DOHH2 (cell line): ENCODE results near the gene TBC1D16.

Experiments used
- H3F3A ChIP-seq: fragments of 200-600 bp; sonication (generic), shearing (Covaris generic); 2 replicates; pipeline ENCODE4 v1.6.0; 2016; ENCODE audit warnings: antibody characterized with exemption, mild to moderate bottlenecking; ENCODE audit not compliant: control insufficient read depth, insufficient read depth
- H3K27ac ChIP-seq: fragments of 200-600 bp; sonication (generic); 2 replicates; pipeline ENCODE4 v1.5.1; 2014; ENCODE audit warnings: low read depth, mild to moderate bottlenecking, low read length, moderate library complexity
- H3K27me3 ChIP-seq: fragments of 200-600 bp; sonication (generic); 2 replicates; pipeline ENCODE4 v1.6.1; 2014; ENCODE audit warnings: mild to moderate bottlenecking, low read length, mixed read lengths; ENCODE audit not compliant: control insufficient read depth
- H3K36me3 ChIP-seq: fragments of 200-600 bp; sonication (generic); 2 replicates; pipeline ENCODE4 v1.6.1; 2014; ENCODE audit warnings: mild to moderate bottlenecking, low read length, moderate library complexity, mixed read lengths; ENCODE audit not compliant: control insufficient read depth
- H3K4me1 ChIP-seq: fragments of 200-600 bp; sonication (generic); 2 replicates; pipeline ENCODE4 v1.6.1; 2014; ENCODE audit warnings: mild to moderate bottlenecking, low read length, mixed read lengths; ENCODE audit not compliant: control insufficient read depth
- H3K4me2 ChIP-seq: fragments of 200-600 bp; sonication (generic); 2 replicates; pipeline ENCODE4 v1.6.0; 2014; ENCODE audit warnings: mild to moderate bottlenecking, low read length, moderate library complexity
- H3K4me3 ChIP-seq: fragments of 200-600 bp; sonication (generic); 2 replicates; pipeline ENCODE4 v1.5.1; 2014; ENCODE audit warnings: mild to moderate bottlenecking, low read length, mixed read lengths
- H3K79me2 ChIP-seq: fragments of 200-600 bp; sonication (generic); 2 replicates; pipeline ENCODE4 v1.6.1; 2014; ENCODE audit warnings: mild to moderate bottlenecking, low read length, mixed read lengths; ENCODE audit not compliant: control insufficient read depth
- H3K9me2 ChIP-seq: fragments of 200-600 bp; sonication (generic); replicated peaks from 2 replicates; pipeline ENCODE4 v1.6.1; 2014; ENCODE audit warnings: mild to moderate bottlenecking, low read length, mixed read lengths; ENCODE audit not compliant: control insufficient read depth
- H3K9me3 ChIP-seq: fragments of 200-600 bp; sonication (generic); 2 replicates; pipeline ENCODE4 v1.6.1; 2014; ENCODE audit warnings: antibody characterized with exemption, low read length, mixed read lengths; ENCODE audit not compliant: control insufficient read depth, insufficient read depth
- H4K20me1 ChIP-seq: fragments of 200-600 bp; sonication (generic); 2 replicates; pipeline ENCODE4 v1.6.0; 2014; ENCODE audit warnings: low read depth, mild to moderate bottlenecking, antibody characterized with exemption, low read length, moderate library complexity; ENCODE audit not compliant: control insufficient read depth, insufficient read depth
- CTCF ChIP-seq: fragments of 200-600 bp; sonication (generic); IDR thresholded peaks from one replicate; pipeline ENCODE4 v1.5.1; 2014; ENCODE audit warnings: antibody characterized with exemption, mild to moderate bottlenecking, low read depth, low read length; ENCODE audit not compliant: poor library complexity, severe bottlenecking
- EZH2phosphoT487 ChIP-seq: fragments of 200-600 bp; sonication (generic); IDR thresholded peaks from 2 replicates; pipeline ENCODE4 v1.6.1; 2017; ENCODE audit warnings: borderline replicate concordance, mild to moderate bottlenecking, antibody characterized with exemption, low read length, moderate library complexity, mixed read lengths

TBC1D16 gene

GRCh38 chr17:79888009-79888540 lies 147.6 kb downstream of the TBC1D16 start:
- no peaks in the 10 kb centered on the region; the same call in 1 of the 2 replicates for H3K27me3 ChIP-seq
- H3K9me3 ChIP-seq, result no peaks in the 10 kb centered on the region
- H3K4me1 ChIP-seq, result no peaks in the 10 kb centered on the region
- no peaks in the 10 kb centered on the region for H3K36me3 ChIP-seq
- no peak overlapping the region for H3K4me3 ChIP-seq
- no peak overlapping the region for H3K4me2 ChIP-seq
- no peaks in the 10 kb centered on the region for H3F3A ChIP-seq
- no peak for TF ChIP-seq EZH2phosphoT487
- TF ChIP-seq CTCF, result no peak
- no peaks in the 10 kb centered on the region for H3K79me2 ChIP-seq
- H4K20me1 ChIP-seq, result no peaks in the 10 kb centered on the region
- no peaks in the 10 kb centered on the region for H3K9me2 ChIP-seq
- H3K27ac ChIP-seq, result no peak overlapping the region

GRCh38 chr17:79887451-79887991 lies 148.2 kb downstream of the TBC1D16 start:
- Histone ChIP-seq H3K4me3 (no peak overlapping the region), H3K27me3 (peaks cover under 1% of the 10 kb centered on the region; the same call in 1 of the 2 replicates), H4K20me1 (no peaks in the 10 kb centered on the region), H3K4me1 (no peaks in the 10 kb centered on the region), H3F3A (no peaks in the 10 kb centered on the region), H3K79me2 (no peaks in the 10 kb centered on the region), H3K36me3 (no peaks in the 10 kb centered on the region), H3K9me2 (no peaks in the 10 kb centered on the region), H3K27ac (no peak overlapping the region), H3K4me2 (no peak overlapping the region), H3K9me3 (no peaks in the 10 kb centered on the region)
- TF ChIP-seq EZH2phosphoT487 (no peak), CTCF (no peak)

GRCh38 chr17:79883202-79883601 lies 152.5 kb downstream of the TBC1D16 start:
- TF ChIP-seq EZH2phosphoT487 (no peak), CTCF (no peak)
- Histone ChIP-seq H3F3A (no peaks in the 10 kb centered on the region), H3K9me3 (no peaks in the 10 kb centered on the region), H3K27ac (no peak overlapping the region), H3K9me2 (no peaks in the 10 kb centered on the region), H3K4me3 (no peak overlapping the region), H3K79me2 (no peaks in the 10 kb centered on the region), H3K4me2 (no peak overlapping the region), H3K27me3 (peaks cover 6% of the 10 kb centered on the region; the same call in 1 of the 2 replicates), H3K36me3 (no peaks in the 10 kb centered on the region), H4K20me1 (no peaks in the 10 kb centered on the region), H3K4me1 (no peaks in the 10 kb centered on the region)
